Psoas muscle (tissue), 8 donors: ENCODE data around the gene C12orf76. TPM values are rescaled to one million over a fixed set of nuclear protein-coding genes. Genes with fewer than 3 reads are reported as not detected.

Experiments used
- ATAC-seq, 4 donors: fragments of 200-7000 bp; cut with Tn5 transposase; one replicate each; pipeline ENCODE4 v1.9.1; 2020; ENCODE audit warnings: moderate library complexity in 3 of 4, mild to moderate bottlenecking in 2 of 4
- DNase-seq, 2 donors: peaks; one replicate each; pipeline ENCODE4 v3.0.0-alpha.2; 2020
- H3K27ac ChIP-seq: fragments of 200-600 bp; one replicate; pipeline ENCODE4 v1.8.0; 2022
- H3K27me3 ChIP-seq, 3 donors: fragments of 200-600 bp in 1 of 3; one replicate each; pipeline versions ENCODE4 v1.6.1 to v1.8.0; 2013 to 2022; ENCODE audit warnings: low read length in 2 of 3, mild to moderate bottlenecking in 2 of 3, moderate library complexity in 1 of 3; ENCODE audit not compliant: insufficient read depth in 3 of 3
- H3K36me3 ChIP-seq, 2 donors: fragments of 200-600 bp in 1 of 2; one replicate each; pipeline versions ENCODE4 v1.6.1 to v1.8.0; 2013 to 2022; ENCODE audit warnings: low read depth in 1 of 2, mild to moderate bottlenecking in 1 of 2, moderate library complexity in 1 of 2; ENCODE audit not compliant: insufficient read depth in 1 of 2
- H3K4me1 ChIP-seq: fragments of 200-600 bp; one replicate; pipeline ENCODE4 v1.8.0; 2022
- H3K4me3 ChIP-seq: fragments of 200-600 bp; one replicate; pipeline ENCODE4 v1.8.0; 2022; ENCODE audit warnings: mild to moderate bottlenecking
- H3K9me3 ChIP-seq: fragments of 200-600 bp; one replicate; pipeline ENCODE4 v1.8.0; 2022
- WGBS, 3 donors: extraction: QIAGEN DNeasy Blood & Tissue Kit; methylation state at CpG; one replicate each; pipeline versions ENCODE4 v1.1.6 to v1.1.7; 2013; 5-methylcytosine and 5-hydroxymethylcytosine counted together
- intact Hi-C, 2 donors: fragments of 100-400 bp; cut with DNase I; formaldehyde crosslinking; loops; one replicate each; pipeline versions ENCODE4 v1.11.0 to v1.14.2; 2022
- long read RNA-seq, 2 donors: library from polyadenylated mRNA; unstranded; transcript quantifications; one replicate each; pipeline ENCODE4 v2.0.0, GENCODE V29; 2021
- polyA plus RNA-seq, 3 donors: library from polyadenylated mRNA; stranded (reverse); fragments of 200-250 nt; gene quantifications; one replicate each; pipeline ENCODE4 v1.2.3, GENCODE V29; 2013
- total RNA-seq, 4 donors: library from RNA; stranded (reverse); fragmentation: NEBNext Ultra II Directional in 2 of 4; extraction: Animal tissue kit (Norgen Biotek cat#: 25700) in 2 of 4; gene quantifications; one replicate each; pipeline versions ENCODE4 v1.2.1 to v1.2.4, GENCODE V29; 2021 to 2023
- TF ChIP-seq, protein P1 (sequence below): fragments of 200-600 bp; IDR thresholded peaks from one replicate; pipeline ENCODE4 v1.8.0; 2022; ENCODE audit warnings: antibody characterized with exemption
- donor health status: healthy with polysubstance abuse.
- donor health status: DM: no; HTN: no; CAD: no; lungs with moderate emphysema.
- donor health status: Bipolar disorder and iron deficiency.
- donor health status: healthy.
- donor health status: DM: yes; HTN: yes; CAD: no.
- donor health status: DM: no; HTN: no; CAD: no.
- donor health status: DM: no; HTN: no; CAD: no.
- donor health status: DM: yes; HTN: yes; CAD: no.

The C12orf76 gene, protein sequence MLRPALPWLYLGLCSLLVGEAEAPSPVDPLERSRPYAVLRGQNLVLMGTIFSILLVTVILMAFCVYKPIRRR
- total RNA-seq (1 to 10 TPM; 3.1 to 9.8 (median 6.1) TPM), polyA plus RNA-seq (10 to 100 TPM in 1 of 3 donors, 1 to 10 TPM in 2; 6.9 to 19.1 (median 7.4) TPM)
- long read RNA-seq, donor 1, partial matches to known transcripts, result 3 of 5 reads
- long read RNA-seq, donor 1, other reads (novel, unspliced or antisense), result 1 of 5 reads
- long read RNA-seq, donor 2, partial matches to known transcripts, result 3 of 4 reads
- long read RNA-seq, donor 2, other reads (novel, unspliced or antisense), result 1 of 4 reads

DNA sequence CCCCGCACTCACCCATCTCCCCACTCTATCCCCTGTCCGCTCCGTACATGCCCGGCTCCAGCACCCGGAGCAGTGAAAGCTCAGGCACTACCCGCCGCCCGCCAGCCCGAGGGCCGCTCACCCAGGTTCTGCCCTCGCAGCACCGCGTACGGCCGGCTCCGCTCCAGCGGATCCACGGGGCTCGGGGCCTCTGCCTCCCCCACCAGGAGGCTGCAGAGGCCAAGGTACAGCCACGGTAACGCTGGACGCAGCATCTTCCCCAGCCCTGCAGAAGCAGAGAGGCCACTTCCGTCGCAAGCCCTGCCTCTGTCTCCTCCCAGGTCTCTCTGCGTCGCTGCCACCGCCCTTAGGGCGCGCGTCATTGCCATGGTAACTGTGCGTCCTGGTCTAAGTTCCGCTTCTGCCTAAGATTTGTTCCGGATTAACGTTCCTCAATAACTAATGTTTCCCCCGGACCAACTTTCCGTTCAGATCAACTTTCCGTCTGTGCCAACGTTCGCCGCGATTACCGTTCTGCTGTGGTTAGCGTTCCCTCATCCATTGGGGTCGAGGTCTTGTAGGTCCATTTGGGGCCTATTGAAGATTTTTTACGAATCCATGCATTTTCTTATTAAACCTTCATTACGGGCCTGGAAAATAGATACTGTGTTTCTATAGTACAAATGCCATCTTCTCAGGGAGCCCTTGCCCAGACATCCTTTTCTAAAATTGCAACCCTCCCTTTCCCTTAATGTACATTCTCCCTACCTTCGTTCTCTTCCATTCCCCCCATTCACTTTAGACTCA is at the start of gene C12orf76:
Gene C12orf76, minus strand, starts transcription at position 281 of the 786 bp plus-strand sequence. Its CDS starts 27 bp downstream, at position 254.
- TF ChIP-seq, protein P1, sequence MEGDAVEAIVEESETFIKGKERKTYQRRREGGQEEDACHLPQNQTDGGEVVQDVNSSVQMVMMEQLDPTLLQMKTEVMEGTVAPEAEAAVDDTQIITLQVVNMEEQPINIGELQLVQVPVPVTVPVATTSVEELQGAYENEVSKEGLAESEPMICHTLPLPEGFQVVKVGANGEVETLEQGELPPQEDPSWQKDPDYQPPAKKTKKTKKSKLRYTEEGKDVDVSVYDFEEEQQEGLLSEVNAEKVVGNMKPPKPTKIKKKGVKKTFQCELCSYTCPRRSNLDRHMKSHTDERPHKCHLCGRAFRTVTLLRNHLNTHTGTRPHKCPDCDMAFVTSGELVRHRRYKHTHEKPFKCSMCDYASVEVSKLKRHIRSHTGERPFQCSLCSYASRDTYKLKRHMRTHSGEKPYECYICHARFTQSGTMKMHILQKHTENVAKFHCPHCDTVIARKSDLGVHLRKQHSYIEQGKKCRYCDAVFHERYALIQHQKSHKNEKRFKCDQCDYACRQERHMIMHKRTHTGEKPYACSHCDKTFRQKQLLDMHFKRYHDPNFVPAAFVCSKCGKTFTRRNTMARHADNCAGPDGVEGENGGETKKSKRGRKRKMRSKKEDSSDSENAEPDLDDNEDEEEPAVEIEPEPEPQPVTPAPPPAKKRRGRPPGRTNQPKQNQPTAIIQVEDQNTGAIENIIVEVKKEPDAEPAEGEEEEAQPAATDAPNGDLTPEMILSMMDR, result no peak
- Histone ChIP-seq H3K4me3 (peak within 1 kb of the TSS; percentile 86), H3K27ac (peak within 1 kb of the TSS; percentile 67), H3K36me3 (no peaks in the 10 kb centered on the region), H3K4me1 (peaks cover 12% of the 10 kb centered on the region), H3K9me3 (no peaks in the 10 kb centered on the region), H3K27me3 (no peaks in the 10 kb centered on the region)
- DNase-seq, result peak; percentile 91 to 95
- WGBS, 3 donors, result 3 to 4% (median 3%) methylated on average over 44 to 47 of the region's 47 CpGs
- intact Hi-C loops, result no loop called here
- peak; percentile 95 to 98 (median 97) for ATAC-seq

DNA sequence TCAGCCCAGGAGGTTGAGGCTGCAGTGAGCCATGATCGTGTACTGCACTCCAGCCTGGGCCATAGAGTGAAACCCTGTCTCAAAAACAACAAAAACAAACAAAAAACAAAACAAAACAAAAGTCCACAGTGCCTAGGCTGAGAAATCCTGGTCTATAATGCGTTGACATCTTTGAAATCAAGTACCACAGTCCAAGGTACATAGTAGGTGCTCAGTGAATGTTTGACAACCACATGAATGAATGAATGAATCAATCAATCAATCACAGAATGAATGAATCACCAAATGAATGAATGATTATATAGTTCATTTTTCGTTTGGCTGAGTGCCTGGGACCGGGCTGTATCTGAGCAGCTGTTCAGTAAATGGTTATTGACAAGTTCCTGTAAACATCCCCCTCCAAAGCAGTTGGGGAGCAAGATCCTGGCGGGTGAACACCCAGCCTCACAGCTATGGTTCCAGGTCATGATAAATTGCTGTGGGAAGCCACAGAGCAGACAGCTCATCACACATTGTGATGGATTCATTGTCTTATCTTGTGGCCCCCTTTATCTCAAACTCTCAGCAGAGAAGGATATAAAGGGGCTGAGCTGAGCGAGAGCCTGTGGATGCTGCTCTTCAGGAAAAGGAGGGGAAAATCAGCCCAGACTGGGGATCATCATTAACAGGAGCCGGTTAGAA is 45.4 kb upstream of the C12orf76 start:
- no peak overlapping the region for H3K27ac ChIP-seq
- DNase-seq (no peak), ATAC-seq (no peak)
- TF ChIP-seq, protein P1, result no peak
- H3K9me3 ChIP-seq, result no peaks in the 10 kb centered on the region
- H3K27me3 ChIP-seq, result peaks cover 0 to 4% (median 1%) of the 10 kb centered on the region in 3 donors
- intact Hi-C loops, result no loop called here
- no peak overlapping the region for H3K4me3 ChIP-seq
- 50 to 55% (median 52%) methylated on average over 7 of the region's 7 CpGs for WGBS, 3 donors
- no peaks in the 10 kb centered on the region for H3K4me1 ChIP-seq
- no peaks in the 10 kb centered on the region for H3K36me3 ChIP-seq

DNA sequence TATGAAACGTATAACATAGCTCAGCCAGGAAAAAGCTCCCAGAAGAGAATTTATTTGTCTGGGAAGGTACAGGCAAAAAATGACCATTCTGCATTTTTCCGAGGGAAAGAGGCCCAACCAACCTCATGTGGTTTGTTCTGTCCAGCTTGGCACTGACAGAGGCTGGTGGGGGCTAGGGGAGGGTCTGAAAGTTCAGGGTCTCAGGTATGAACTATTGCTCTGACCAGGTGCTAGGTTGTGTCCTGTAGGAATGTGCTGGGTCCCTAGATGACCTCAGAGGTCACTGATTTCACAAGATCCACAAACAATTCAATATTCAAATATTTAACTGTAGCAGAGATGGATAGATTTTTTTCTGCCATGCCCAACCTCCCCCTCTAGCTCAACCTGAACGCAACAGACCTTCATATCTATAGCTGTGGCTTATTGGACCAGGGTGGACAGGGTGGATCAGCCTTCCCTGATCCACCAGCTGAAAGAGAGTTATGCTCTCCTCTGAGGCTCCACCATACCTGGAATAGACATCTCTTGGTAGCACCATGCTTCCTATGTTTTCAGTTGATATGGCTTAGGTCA is 42.9 kb upstream of the C12orf76 start:
- H3K27ac ChIP-seq, result no peak overlapping the region
- peaks cover 0 to 4% (median 1%) of the 10 kb centered on the region in 3 donors for H3K27me3 ChIP-seq
- ATAC-seq (no peak), DNase-seq (no peak)
- no peaks in the 10 kb centered on the region for H3K4me1 ChIP-seq
- TF ChIP-seq, protein P1, result no peak
- no peak overlapping the region for H3K4me3 ChIP-seq
- intact Hi-C loops, result no loop called here
- H3K36me3 ChIP-seq, result no peaks in the 10 kb centered on the region
- no peaks in the 10 kb centered on the region for H3K9me3 ChIP-seq
- WGBS, 3 donors, result 56 to 76% (median 71%) methylated on average over 3 of the region's 3 CpGs

DNA sequence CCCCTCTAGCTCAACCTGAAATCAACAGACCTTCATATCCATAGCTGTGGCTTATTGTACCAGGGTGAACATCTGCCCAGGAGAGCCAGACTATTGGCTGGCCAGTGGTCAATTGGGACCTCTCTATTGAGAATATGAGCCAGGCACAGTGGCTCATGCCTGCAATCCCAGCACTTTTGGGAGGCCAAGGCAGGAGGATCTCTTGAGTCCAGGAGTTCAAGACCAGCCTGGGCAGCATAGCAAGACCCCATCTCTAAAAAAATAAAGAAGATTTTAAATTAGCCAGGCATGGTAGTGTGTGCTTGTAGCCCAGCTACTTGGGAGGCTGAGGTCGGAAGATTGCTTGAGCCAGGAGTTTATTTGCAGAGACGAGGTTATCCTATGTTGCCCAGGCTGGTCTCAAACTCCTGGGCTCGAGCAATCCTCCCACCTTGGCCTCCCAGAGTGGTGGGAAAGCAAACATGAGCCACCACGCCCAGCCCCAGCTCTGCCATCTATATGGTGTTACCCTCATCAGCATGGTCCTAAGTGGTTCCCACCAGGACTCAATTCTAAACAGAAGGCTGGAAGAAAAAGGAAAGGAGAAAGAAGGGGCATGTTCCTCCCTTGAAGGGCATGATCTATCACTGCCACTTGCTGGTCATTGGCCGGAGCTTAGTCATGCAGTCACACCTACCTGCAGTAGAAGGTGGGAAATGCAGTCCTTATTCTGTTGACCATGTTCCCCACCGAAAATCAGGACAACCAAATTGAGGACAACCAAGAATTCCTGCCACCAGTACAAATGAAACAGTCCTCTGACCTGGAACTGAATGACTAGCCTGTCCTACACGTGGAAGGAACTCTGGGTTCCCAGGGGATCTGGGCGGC is 42.2 kb upstream of the C12orf76 start:
- H3K9me3 ChIP-seq, result no peaks in the 10 kb centered on the region
- 67 to 76% (median 74%) methylated on average over 8 of the region's 8 CpGs for WGBS, 3 donors
- TF ChIP-seq, protein P1, result no peak
- DNase-seq, result no peak
- no peak for ATAC-seq
- no peaks in the 10 kb centered on the region for H3K4me1 ChIP-seq
- H3K36me3 ChIP-seq, result no peaks in the 10 kb centered on the region
- intact Hi-C loops, result no loop called here
- H3K27me3 ChIP-seq, result peaks cover 0 to 4% (median 1%) of the 10 kb centered on the region in 3 donors
- no peak overlapping the region for H3K27ac ChIP-seq
- no peak overlapping the region for H3K4me3 ChIP-seq
